Calu3 (cell line): ENCODE results near the gene KCNJ1. TPM values are rescaled to one million over a fixed set of nuclear protein-coding genes. Genes with fewer than 3 reads are reported as not detected.

Source experiments
- BruUV-seq: library from RNA; stranded (reverse); fragments of 400-500 nt; replicated peaks from 2 replicates; lab custom pipeline; 2021; lab: Mats Ljungman, UMichigan
- CTCF ChIA-PET: fragments of 300-600 bp; sonication (Branson Sonifier 250); formaldehyde crosslinking; loops from one replicate; lab custom pipeline; 2022; ENCODE audit warnings: antibody characterized with exemption; lab: Charles Lee
- DNase-seq: peaks from one replicate; pipeline ENCODE4 v3.0.0; 2022
- H3K27ac Mint-ChIP-seq: one replicate; pipeline ENCODE4 v1.8.0; 2022; ENCODE audit warnings: mixed read lengths; ENCODE audit not compliant: unreplicated experiment
- H3K27me3 Mint-ChIP-seq: one replicate; pipeline ENCODE4 v1.8.0; 2022; ENCODE audit warnings: mixed read lengths; ENCODE audit not compliant: unreplicated experiment
- H3K36me3 Mint-ChIP-seq: one replicate; pipeline ENCODE4 v1.8.0; 2022; ENCODE audit warnings: mild to moderate bottlenecking, moderate library complexity, mixed read lengths; ENCODE audit not compliant: insufficient read depth, unreplicated experiment
- H3K4me1 Mint-ChIP-seq: one replicate; pipeline ENCODE4 v1.8.0; 2022; ENCODE audit warnings: mild to moderate bottlenecking, low read depth, mixed read lengths; ENCODE audit not compliant: unreplicated experiment
- H3K4me3 Mint-ChIP-seq: one replicate; pipeline ENCODE4 v1.8.0; 2022; ENCODE audit warnings: mild to moderate bottlenecking, low read depth, moderate library complexity, mixed read lengths; ENCODE audit not compliant: unreplicated experiment
- H3K9me3 Mint-ChIP-seq: one replicate; pipeline ENCODE4 v1.8.0; 2022; ENCODE audit warnings: low read depth, mixed read lengths; ENCODE audit not compliant: unreplicated experiment
- CTCF ChIP-seq: fragments of 200-600 bp; IDR thresholded peaks from one replicate; pipeline ENCODE4 v1.8.0; 2022; ENCODE audit warnings: antibody characterized with exemption; ENCODE audit not compliant: unreplicated experiment
- intact Hi-C: fragments of 100-400 bp; cut with micrococcal nuclease; formaldehyde crosslinking; loops from one replicate; pipeline ENCODE4 v1.10.0; 2022; ENCODE audit not compliant: unreplicated experiment
- total RNA-seq: library from RNA; stranded (reverse); gene quantifications from 2 replicates; pipeline ENCODE4 v1.2.3, GENCODE V29; 2022

The KCNJ1 gene
- total RNA-seq, 1 experiment from 2014 or later = not detected

- DNase-seq = no peak
- no peak for TF ChIP-seq CTCF
- Mint-ChIP-seq H3K36me3 (no peaks in the 10 kb centered on the region), H3K9me3 (no peaks in the 10 kb centered on the region), H3K27ac (no peak overlapping the region), H3K27me3 (peaks cover 49% of the 10 kb centered on the region), H3K4me3 (no peak overlapping the region), H3K4me1 (no peaks in the 10 kb centered on the region)
- intact Hi-C loops = no loop called here
- CTCF ChIA-PET = no interaction called here
- BruUV-seq = no TSS peak
Observed at GRCh38 chr11:128857341-128857740, 9.8 kb downstream of the KCNJ1 start.

GRCh38 chr11:128856241-128856640, 10.9 kb downstream of the KCNJ1 start:
- peaks cover 38% of the 10 kb centered on the region for H3K27me3 Mint-ChIP-seq
- no peak overlapping the region for H3K4me3 Mint-ChIP-seq
- no peak overlapping the region for H3K27ac Mint-ChIP-seq
- no peaks in the 10 kb centered on the region for H3K36me3 Mint-ChIP-seq
- no peak for DNase-seq
- no peaks in the 10 kb centered on the region for H3K4me1 Mint-ChIP-seq
- TF ChIP-seq CTCF = no peak
- intact Hi-C loops = no loop called here
- BruUV-seq = no TSS peak
- CTCF ChIA-PET = no interaction called here
- no peaks in the 10 kb centered on the region for H3K9me3 Mint-ChIP-seq

- H3K9me3 Mint-ChIP-seq = no peaks in the 10 kb centered on the region
Observed at GRCh38 chr11:128854841-128855240, 12.3 kb downstream of the KCNJ1 start.

GRCh38 chr11:128853559-128853958, 13.5 kb downstream of the KCNJ1 start:
- H3K27ac Mint-ChIP-seq = no peak overlapping the region
- H3K27me3 Mint-ChIP-seq = peaks cover 31% of the 10 kb centered on the region
- no peak for TF ChIP-seq CTCF
- H3K4me1 Mint-ChIP-seq = no peaks in the 10 kb centered on the region
- no peaks in the 10 kb centered on the region for H3K9me3 Mint-ChIP-seq
- CTCF ChIA-PET = no interaction called here
- H3K36me3 Mint-ChIP-seq = no peaks in the 10 kb centered on the region
- no peak overlapping the region for H3K4me3 Mint-ChIP-seq
- intact Hi-C loops = no loop called here
- BruUV-seq = no TSS peak
- no peak for DNase-seq

More at GRCh38 chr11:128854841-128855240, 12.3 kb downstream of the KCNJ1 start:
- TF ChIP-seq CTCF = no peak
- Mint-ChIP-seq H3K36me3 (no peaks in the 10 kb centered on the region), H3K27me3 (peaks cover 34% of the 10 kb centered on the region), H3K4me3 (no peak overlapping the region), H3K27ac (no peak overlapping the region), H3K4me1 (no peaks in the 10 kb centered on the region)
- BruUV-seq = no TSS peak
- DNase-seq = no peak
- intact Hi-C loops = no loop called here
- CTCF ChIA-PET = no interaction called here
